Dermis microvascular lymphatic vessel endothelial cell (primary cell): ENCODE data around the gene RNF8. TPM values are rescaled to one million over a fixed set of nuclear protein-coding genes. Genes with fewer than 3 reads are reported as not detected.
"Not testable (repeated sequence)": the region's sequence is repeated elsewhere in the genome, so short reads cannot be mapped to it uniquely, and the experiment has no call there.

Source experiments
- DNase-seq, 2 donors: peaks; one replicate each; pipeline versions ENCODE4 v3.0.0 to v3.0.0-alpha.2; 2010; ENCODE audit warnings: low read depth in 2 of 2
- total RNA-seq: library from RNA; depleted of rRNA; stranded (reverse); fragments of >200 nt; gene quantifications from 2 replicates; pipeline ENCODE4 v1.2.1, GENCODE V29; 2014

Gene RNF8
- total RNA-seq, 1 donor from 2014 or later = 22.6 TPM

- not testable (repeated sequence) for DNase-seq
These were observed 89.4 kb downstream of the RNF8 start for GRCh38 chr6:37443216-37443542.

Other genes starting within 250 kb of the RNF8 start
- gene PIM1, start 183.8 kb upstream of the RNF8 start, total RNA-seq = 0.64 and 0.89 TPM in 2 replicates
- 7.6 and 10.5 TPM in 2 replicates for gene TBC1D22B, start 96.2 kb upstream of the RNF8 start, total RNA-seq
- 8.6 and 11.3 TPM in 2 replicates for gene TMEM217, start 95.8 kb upstream of the RNF8 start, total RNA-seq
- 27.5 and 30.2 TPM in 2 replicates for gene CMTR1, start 79.2 kb downstream of the RNF8 start, total RNA-seq
- 12.6 and 15.3 TPM in 2 replicates for gene CCDC167, start 145.9 kb downstream of the RNF8 start, total RNA-seq